Left ventricle myocardium inferior (tissue), 1 donor: ENCODE measurements around the gene UBA1. TPM values are rescaled to one million over a fixed set of nuclear protein-coding genes. Genes with fewer than 3 reads are reported as not detected.

ENCODE experiments used
- DNase-seq: peaks from one replicate; pipeline ENCODE4 v3.0.0-alpha.2; 2020
- H3K27ac ChIP-seq: fragments of 200-600 bp; replicated peaks from 2 replicates; pipeline ENCODE4 v1.8.0; 2021
- H3K27me3 ChIP-seq: fragments of 200-600 bp; 2 replicates; pipeline ENCODE4 v1.8.0; 2021; ENCODE audit warnings: low read depth
- H3K36me3 ChIP-seq: fragments of 200-600 bp; 2 replicates; pipeline ENCODE4 v1.8.0; 2021
- H3K4me1 ChIP-seq: fragments of 200-600 bp; 2 replicates; pipeline ENCODE4 v1.8.0; 2021
- H3K4me3 ChIP-seq: fragments of 200-600 bp; 2 replicates; pipeline ENCODE4 v1.8.0; 2021; ENCODE audit warnings: mild to moderate bottlenecking, moderate library complexity
- H3K9me3 ChIP-seq: fragments of 200-600 bp; replicated peaks from 2 replicates; pipeline ENCODE4 v1.8.0; 2021
- CTCF ChIP-seq: fragments of 200-600 bp; IDR thresholded peaks from 2 replicates; pipeline ENCODE4 v1.8.0; 2021; ENCODE audit warnings: antibody characterized with exemption, mild to moderate bottlenecking, borderline replicate concordance
- intact Hi-C: fragments of 100-400 bp; cut with micrococcal nuclease; formaldehyde crosslinking; loops from one replicate; pipeline ENCODE4 v1.11.0; 2022
- total RNA-seq: library from RNA; stranded (reverse); fragmentation: NEBNext Ultra II Directional; extraction: Animal tissue kit (Norgen Biotek cat#: 25700); gene quantifications from one replicate; pipeline ENCODE4 v1.2.1, GENCODE V29; 2021
- donor health status: DM: no; HTN: yes; CAD: no; lungs with severe emphysema.

Gene UBA1
- total RNA-seq, 1 donor from 2014 or later: 99.8 TPM

GRCh38 chrX:47172549-47172948 lies 21.1 kb upstream of the UBA1 start:
- TF ChIP-seq CTCF: no peak
- H3K27ac ChIP-seq: no peak overlapping the region
- H3K4me1 ChIP-seq: peaks cover 14% of the 10 kb centered on the region
- intact Hi-C loops: no loop called here
- H3K27me3 ChIP-seq: no peaks in the 10 kb centered on the region
- no peak for DNase-seq
- no peak overlapping the region for H3K4me3 ChIP-seq
- no peaks in the 10 kb centered on the region for H3K9me3 ChIP-seq
- H3K36me3 ChIP-seq: peaks cover 31% of the 10 kb centered on the region

GRCh38 chrX:47172971-47173792 lies 20.4 kb upstream of the UBA1 start:
- Histone ChIP-seq H3K27me3 (no peaks in the 10 kb centered on the region), H3K4me3 (no peak overlapping the region), H3K27ac (no peak overlapping the region), H3K9me3 (no peaks in the 10 kb centered on the region), H3K4me1 (peaks cover 14% of the 10 kb centered on the region), H3K36me3 (peaks cover 38% of the 10 kb centered on the region)
- intact Hi-C loops: no loop called here
- TF ChIP-seq CTCF: no peak
- no peak for DNase-seq

GRCh38 chrX:47174376-47174775 lies 19.3 kb upstream of the UBA1 start:
- Histone ChIP-seq H3K9me3 (no peaks in the 10 kb centered on the region), H3K36me3 (peaks cover 39% of the 10 kb centered on the region), H3K4me1 (peaks cover 14% of the 10 kb centered on the region), H3K27me3 (no peaks in the 10 kb centered on the region), H3K4me3 (no peak overlapping the region), H3K27ac (no peak overlapping the region)
- DNase-seq: no peak
- no peak for TF ChIP-seq CTCF
- intact Hi-C loops: no loop called here

- Histone ChIP-seq H3K36me3 (peaks cover 39% of the 10 kb centered on the region), H3K9me3 (no peaks in the 10 kb centered on the region), H3K27ac (no peak overlapping the region), H3K27me3 (no peaks in the 10 kb centered on the region), H3K4me1 (peaks cover 12% of the 10 kb centered on the region), H3K4me3 (no peak overlapping the region)
- intact Hi-C loops: no loop called here
- no peak for TF ChIP-seq CTCF
- no peak for DNase-seq
Measured at GRCh38 chrX:47174846-47175587, 18.6 kb upstream of the UBA1 start.

GRCh38 chrX:47175588-47175980 lies 18.0 kb upstream of the UBA1 start:
- no peak for DNase-seq
- TF ChIP-seq CTCF: no peak
- H3K36me3 ChIP-seq: peaks cover 39% of the 10 kb centered on the region
- peaks cover 7% of the 10 kb centered on the region for H3K4me1 ChIP-seq
- H3K27me3 ChIP-seq: no peaks in the 10 kb centered on the region
- no peak overlapping the region for H3K4me3 ChIP-seq
- H3K9me3 ChIP-seq: no peaks in the 10 kb centered on the region
- no peak overlapping the region for H3K27ac ChIP-seq
- intact Hi-C loops: no loop called here
